Trophoblast cell (in vitro differentiated cells and primary cell): ENCODE measurements around the gene HEXIM2.
A peak's percentile ranks its signal among the peaks of the same experiment; 100 is the strongest.

Experiments used
- DNase-seq, 2 donors: peaks; one replicate each; pipeline ENCODE4 v3.0.0-alpha.2; 2016
- H2AFZ ChIP-seq: 2 replicates; pipeline ENCODE4 v1.6.1; 2013; ENCODE audit warnings: low read length, moderate library complexity, mild to moderate bottlenecking; ENCODE audit not compliant: insufficient read depth, poor library complexity
- H2AK5ac ChIP-seq: 2 replicates; pipeline ENCODE4 v1.6.1; 2013; ENCODE audit warnings: mild to moderate bottlenecking, low read length
- H2BK120ac ChIP-seq: 2 replicates; pipeline ENCODE4 v1.6.1; 2013; ENCODE audit warnings: low read length, mild to moderate bottlenecking, moderate library complexity; ENCODE audit not compliant: insufficient read depth, poor library complexity
- H2BK12ac ChIP-seq: 2 replicates; pipeline ENCODE4 v1.6.1; 2013; ENCODE audit warnings: mild to moderate bottlenecking, low read length, moderate library complexity
- H2BK5ac ChIP-seq: 2 replicates; pipeline ENCODE4 v1.6.1; 2013; ENCODE audit warnings: low read length, low read depth, moderate library complexity, mild to moderate bottlenecking; ENCODE audit not compliant: poor library complexity
- H3K14ac ChIP-seq: 2 replicates; pipeline ENCODE4 v1.6.1; 2013; ENCODE audit warnings: mild to moderate bottlenecking, low read length
- H3K18ac ChIP-seq: 2 replicates; pipeline ENCODE4 v1.6.1; 2013; ENCODE audit warnings: mild to moderate bottlenecking, low read length
- H3K23ac ChIP-seq: 2 replicates; pipeline ENCODE4 v1.6.1; 2013; ENCODE audit warnings: low read length
- H3K27ac ChIP-seq: 2 replicates; pipeline ENCODE4 v1.5.1; 2013; ENCODE audit warnings: low read depth, mild to moderate bottlenecking, inconsistent platforms, low read length, moderate library complexity
- H3K27me3 ChIP-seq: 2 replicates; pipeline ENCODE4 v1.6.1; 2013; ENCODE audit warnings: inconsistent platforms, mild to moderate bottlenecking, low read length, moderate library complexity; ENCODE audit not compliant: insufficient read depth
- H3K36me3 ChIP-seq, 2 experiments: 1 replicate in 1 of 2; 2 replicates in 1 of 2; pipeline ENCODE4 v1.6.1; 2013; ENCODE audit warnings: low read length in 2 of 2, mild to moderate bottlenecking in 2 of 2, moderate library complexity in 1 of 2; ENCODE audit not compliant: insufficient read depth in 2 of 2, control insufficient read depth in 1 of 2
- H3K4ac ChIP-seq: 2 replicates; pipeline ENCODE4 v1.6.1; 2013; ENCODE audit warnings: low read depth, mild to moderate bottlenecking, low read length, moderate library complexity
- H3K4me1 ChIP-seq, 2 experiments: 1 replicate in 1 of 2; 2 replicates in 1 of 2; pipeline ENCODE4 v1.6.1; 2013; ENCODE audit warnings: low read length in 2 of 2, mild to moderate bottlenecking in 2 of 2, moderate library complexity in 1 of 2; ENCODE audit not compliant: insufficient read depth in 2 of 2, control insufficient read depth in 1 of 2
- H3K4me2 ChIP-seq: 2 replicates; pipeline ENCODE4 v1.6.1; 2013; ENCODE audit warnings: inconsistent platforms, mild to moderate bottlenecking, low read length, moderate library complexity
- H3K4me3 ChIP-seq: 2 replicates; pipeline ENCODE4 v1.5.1; 2013; ENCODE audit warnings: mild to moderate bottlenecking, low read depth, low read length, inconsistent platforms
- H3K79me1 ChIP-seq: one replicate; pipeline ENCODE4 v1.6.1; 2013; ENCODE audit warnings: low read length
- H3K79me2 ChIP-seq: 2 replicates; pipeline ENCODE4 v1.6.1; 2013; ENCODE audit warnings: low read length, mild to moderate bottlenecking; ENCODE audit not compliant: control insufficient read depth, insufficient read depth, poor library complexity
- H3K9ac ChIP-seq: 2 replicates; pipeline ENCODE4 v1.6.1; 2013; ENCODE audit warnings: mild to moderate bottlenecking, low read length
- H3K9me3 ChIP-seq: 2 replicates; pipeline ENCODE4 v1.6.1; 2013; ENCODE audit warnings: low read depth, mild to moderate bottlenecking, control low read depth, inconsistent platforms, low read length; ENCODE audit not compliant: insufficient read depth
- H4K12ac ChIP-seq: 2 replicates; pipeline ENCODE4 v1.6.1; 2013; ENCODE audit warnings: low read depth, mild to moderate bottlenecking, low read length, moderate library complexity
- H4K8ac ChIP-seq: 2 replicates; pipeline ENCODE4 v1.6.1; 2013; ENCODE audit warnings: low read depth, mild to moderate bottlenecking, low read length, moderate library complexity
- H4K91ac ChIP-seq: one replicate; pipeline ENCODE4 v1.6.1; 2013; ENCODE audit warnings: low read depth, mild to moderate bottlenecking, low read length, moderate library complexity
- WGBS: extraction: QIAGEN DNeasy Blood & Tissue Kit; methylation state at CpG from one replicate; pipeline ENCODE4 v1.1.7; 2013; ENCODE audit warnings: missing lambda C conversion rate; ENCODE audit not compliant: insufficient read length, insufficient coverage; ENCODE audit errors: extremely low coverage; 5-methylcytosine and 5-hydroxymethylcytosine counted together

HEXIM2 gene

DNA sequence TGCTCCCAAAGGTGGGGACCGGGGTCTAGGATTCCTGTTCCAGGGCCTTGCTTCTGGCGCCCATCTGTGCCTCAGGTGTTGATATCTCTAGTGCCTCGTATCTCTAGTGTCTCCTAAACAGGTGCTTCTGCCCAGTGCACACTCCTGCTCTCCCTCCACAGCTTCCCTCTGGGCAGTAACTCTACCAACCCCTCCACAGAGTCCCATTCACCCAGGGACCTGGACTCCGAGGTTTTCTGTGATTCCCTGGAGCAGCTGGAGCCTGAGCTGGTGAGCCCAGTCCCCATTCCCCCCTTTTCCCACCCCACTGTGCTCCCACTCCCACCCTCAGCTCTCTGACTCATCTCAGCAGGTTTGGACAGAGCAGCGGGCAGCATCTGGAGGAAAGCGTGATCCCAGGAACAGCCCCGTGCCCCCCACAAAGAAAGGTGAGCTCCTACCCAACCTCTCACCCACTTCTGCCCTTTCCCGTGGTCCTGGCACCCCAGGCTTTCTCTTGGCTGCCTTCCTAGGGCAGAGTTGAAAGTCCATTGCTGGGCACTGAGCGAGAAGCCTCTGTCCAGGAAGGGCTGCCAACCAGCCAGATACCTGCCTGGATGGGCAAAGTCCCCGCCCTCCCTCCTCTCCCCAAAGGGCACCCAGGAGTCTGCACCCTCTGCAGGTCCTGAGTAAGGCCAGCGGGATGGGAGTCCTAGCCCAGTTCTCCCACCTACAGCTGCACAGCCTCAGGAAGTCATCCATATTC lies 23.9 kb upstream of the HEXIM2 start:
- Histone ChIP-seq H3K36me3 (no peaks in the 10 kb centered on the region), H2BK120ac (no peak overlapping the region), H3K4ac (no peak overlapping the region), H3K9me3 (no peaks in the 10 kb centered on the region), H3K9ac (no peak overlapping the region), H3K4me1 (peaks cover 5 to 11% of the 10 kb centered on the region in 2 experiments), H2BK5ac (no peak overlapping the region), H3K14ac (no peak overlapping the region), H4K8ac (no peak overlapping the region), H3K23ac (no peak overlapping the region), H2AK5ac (no peak overlapping the region), H4K12ac (no peak overlapping the region), H3K79me1 (peaks cover 7% of the 10 kb centered on the region), H3K4me3 (no peak overlapping the region), H3K18ac (no peak overlapping the region), H3K27me3 (no peaks in the 10 kb centered on the region), H2BK12ac (no peak overlapping the region), H3K4me2 (no peak overlapping the region), H3K79me2 (peaks cover 3% of the 10 kb centered on the region), H2AFZ (no peak overlapping the region), H3K27ac (no peak overlapping the region), H4K91ac (no peak overlapping the region)
- no CpG with 5 or more reads among the region's 11 CpGs for WGBS
- DNase-seq: no peak

GRCh38 chr17:45138911-45139532 lies 22.7 kb upstream of the HEXIM2 start:
- Histone ChIP-seq H3K14ac (no peak overlapping the region), H4K12ac (no peak overlapping the region), H4K91ac (no peak overlapping the region), H3K4me3 (no peak overlapping the region), H3K23ac (no peak overlapping the region), H3K27me3 (no peaks in the 10 kb centered on the region), H3K79me2 (peaks cover 6% of the 10 kb centered on the region), H3K79me1 (peaks cover 10% of the 10 kb centered on the region), H3K9ac (no peak overlapping the region), H2AFZ (no peak overlapping the region), H3K27ac (no peak overlapping the region), H2BK12ac (no peak overlapping the region), H2AK5ac (no peak overlapping the region), H2BK5ac (no peak overlapping the region), H3K4me1 (peaks cover 8 to 11% of the 10 kb centered on the region in 2 experiments), H3K4me2 (no peak overlapping the region), H2BK120ac (no peak overlapping the region), H3K4ac (no peak overlapping the region), H3K9me3 (no peaks in the 10 kb centered on the region), H4K8ac (no peak overlapping the region), H3K36me3 (no peaks in the 10 kb centered on the region), H3K18ac (no peak overlapping the region)
- WGBS: no CpG with 5 or more reads among the region's 14 CpGs
- DNase-seq: no peak

DNA sequence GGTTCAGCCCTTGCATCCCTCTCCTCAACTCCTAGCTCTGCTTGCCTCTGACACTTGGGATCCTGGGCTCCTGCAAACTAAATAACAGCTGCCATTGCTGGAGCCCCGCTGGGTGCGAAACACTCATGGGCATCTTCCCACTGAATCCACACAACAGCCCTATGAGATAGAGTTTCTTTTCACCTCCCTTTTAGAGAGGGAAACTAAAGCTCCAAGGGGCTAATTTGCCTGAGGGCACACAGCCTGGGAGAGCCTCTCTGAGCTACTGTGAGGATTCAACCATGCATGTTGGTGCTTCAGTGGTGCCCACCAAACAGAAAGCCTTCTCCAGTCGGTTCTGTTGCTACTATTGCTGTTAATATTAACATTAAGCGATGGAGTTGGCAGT lies 22.1 kb upstream of the HEXIM2 start:
- WGBS: no CpG with 5 or more reads among the region's 4 CpGs
- no peak overlapping the region for H3K4me2 ChIP-seq

DNA sequence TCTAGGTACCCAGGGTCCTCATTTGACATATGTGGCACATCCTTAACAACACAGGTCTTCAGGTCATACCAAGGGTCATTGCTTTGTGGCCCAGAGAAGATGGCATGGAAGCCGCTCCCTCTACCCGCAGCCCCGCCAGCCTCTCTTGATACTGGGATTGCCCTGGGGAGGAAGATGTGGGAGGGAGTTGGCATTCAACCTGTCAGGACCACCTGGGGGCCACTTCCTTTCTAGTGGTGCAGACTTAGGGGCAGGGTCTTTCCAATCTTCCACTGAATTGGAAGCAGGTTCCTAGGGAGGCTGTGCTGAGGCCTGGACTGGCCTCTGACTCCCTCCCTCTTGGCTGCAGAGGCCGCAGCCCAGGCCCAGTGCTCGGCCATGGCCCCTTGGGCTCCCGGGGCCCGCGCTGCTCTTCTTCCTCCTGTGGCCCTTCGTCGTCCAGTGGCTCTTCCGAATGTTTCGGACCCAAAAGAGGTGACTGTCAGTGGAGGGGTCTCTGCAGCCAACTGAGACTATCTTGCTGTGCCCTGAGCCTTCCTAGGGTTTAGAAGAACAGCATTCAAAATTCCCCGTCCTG lies 18.5 kb upstream of the HEXIM2 start:
- no CpG with 5 or more reads among the region's 13 CpGs for WGBS
- H2AFZ ChIP-seq: peak overlapping the region; percentile 93

More for the DNA sequence above, 22.1 kb upstream of the HEXIM2 start:
- Histone ChIP-seq H3K27ac (no peak overlapping the region), H3K4me1 (peaks cover 13 to 14% of the 10 kb centered on the region in 2 experiments), H3K4me3 (no peak overlapping the region), H2AFZ (no peak overlapping the region), H4K12ac (no peak overlapping the region), H3K79me1 (peaks cover 14% of the 10 kb centered on the region), H2AK5ac (no peak overlapping the region), H3K79me2 (peaks cover 9% of the 10 kb centered on the region), H3K14ac (no peak overlapping the region), H3K23ac (no peak overlapping the region), H2BK120ac (no peak overlapping the region), H3K9me3 (no peaks in the 10 kb centered on the region), H3K36me3 (no peaks in the 10 kb centered on the region), H4K91ac (no peak overlapping the region), H2BK12ac (no peak overlapping the region), H3K9ac (no peak overlapping the region), H4K8ac (no peak overlapping the region), H3K27me3 (no peaks in the 10 kb centered on the region), H3K18ac (no peak overlapping the region), H2BK5ac (no peak overlapping the region), H3K4ac (no peak overlapping the region)
- no peak for DNase-seq

More for the DNA sequence above, 18.5 kb upstream of the HEXIM2 start:
- Histone ChIP-seq H4K8ac (peak overlapping the region; percentile 92), H3K18ac (peak overlapping the region; percentile 74), H3K9ac (peak overlapping the region; percentile 28), H3K4me1 (peaks cover 16 to 21% of the 10 kb centered on the region in 2 experiments), H3K14ac (no peak overlapping the region), H3K27ac (no peak overlapping the region), H2BK12ac (peak overlapping the region; percentile 71), H3K79me2 (peaks cover 12% of the 10 kb centered on the region), H3K27me3 (no peaks in the 10 kb centered on the region), H3K79me1 (peaks cover 27% of the 10 kb centered on the region), H3K4me3 (no peak overlapping the region), H3K36me3 (no peaks in the 10 kb centered on the region), H3K23ac (no peak overlapping the region), H2AK5ac (peak overlapping the region; percentile 44), H3K4me2 (peak overlapping the region; percentile 81), H3K9me3 (no peaks in the 10 kb centered on the region), H2BK5ac (no peak overlapping the region), H4K12ac (peak overlapping the region; percentile 73), H3K4ac (no peak overlapping the region), H2BK120ac (peak overlapping the region; percentile 29), H4K91ac (peak overlapping the region; percentile 90)
- no peak for DNase-seq
